Neural crest cell (in vitro differentiated cells): Measurements from ENCODE around the gene SCN3B. TPM values are rescaled to one million over a fixed set of nuclear protein-coding genes. Genes with fewer than 3 reads are reported as not detected.

Source experiments
- DNase-seq: peaks from one replicate; pipeline ENCODE4 v3.0.0; 2021; ENCODE audit warnings: low read depth, mixed read lengths, low spot score
- H3K27ac Mint-ChIP-seq: one replicate; pipeline ENCODE4 v1.8.0; 2021; ENCODE audit warnings: mild to moderate bottlenecking, mixed read lengths; ENCODE audit not compliant: unreplicated experiment
- H3K27me3 Mint-ChIP-seq: 2 replicates; pipeline ENCODE4 v1.8.0; 2021; ENCODE audit warnings: low read depth, mild to moderate bottlenecking, mixed read lengths
- H3K36me3 Mint-ChIP-seq: 2 replicates; pipeline ENCODE4 v1.8.0; 2021; ENCODE audit warnings: low read depth, mild to moderate bottlenecking, mixed read lengths
- H3K4me1 Mint-ChIP-seq: 2 replicates; pipeline ENCODE4 v1.8.0; 2021; ENCODE audit warnings: mixed read lengths
- H3K4me3 Mint-ChIP-seq: one replicate; pipeline ENCODE4 v1.8.0; 2021; ENCODE audit warnings: mild to moderate bottlenecking, mixed read lengths
- H3K9me3 Mint-ChIP-seq: 2 replicates; pipeline ENCODE4 v1.8.0; 2021; ENCODE audit warnings: mixed read lengths
- total RNA-seq: library from RNA; stranded (reverse); gene quantifications from 2 replicates; pipeline ENCODE4 v1.2.1, GENCODE V29; 2021
- TF ChIP-seq, protein P1 (sequence below): fragments of 200-600 bp; sonication (generic); conservative IDR thresholded peaks from 2 replicates; pipeline ENCODE4 v1.5.0; 2021; ENCODE audit warnings: antibody characterized with exemption, mild to moderate bottlenecking

Gene SCN3B
- total RNA-seq, 1 donor from 2014 or later = 3.6 TPM

GRCh38 chr11:123630126-123630608 is 24.3 kb downstream of the SCN3B start:
- Mint-ChIP-seq H3K4me3 (no peak overlapping the region), H3K36me3 (peaks cover 4% of the 10 kb centered on the region), H3K27me3 (no peaks in the 10 kb centered on the region), H3K9me3 (no peaks in the 10 kb centered on the region), H3K4me1 (no peaks in the 10 kb centered on the region), H3K27ac (peak overlapping the region; percentile 36)
- TF ChIP-seq, protein P1, sequence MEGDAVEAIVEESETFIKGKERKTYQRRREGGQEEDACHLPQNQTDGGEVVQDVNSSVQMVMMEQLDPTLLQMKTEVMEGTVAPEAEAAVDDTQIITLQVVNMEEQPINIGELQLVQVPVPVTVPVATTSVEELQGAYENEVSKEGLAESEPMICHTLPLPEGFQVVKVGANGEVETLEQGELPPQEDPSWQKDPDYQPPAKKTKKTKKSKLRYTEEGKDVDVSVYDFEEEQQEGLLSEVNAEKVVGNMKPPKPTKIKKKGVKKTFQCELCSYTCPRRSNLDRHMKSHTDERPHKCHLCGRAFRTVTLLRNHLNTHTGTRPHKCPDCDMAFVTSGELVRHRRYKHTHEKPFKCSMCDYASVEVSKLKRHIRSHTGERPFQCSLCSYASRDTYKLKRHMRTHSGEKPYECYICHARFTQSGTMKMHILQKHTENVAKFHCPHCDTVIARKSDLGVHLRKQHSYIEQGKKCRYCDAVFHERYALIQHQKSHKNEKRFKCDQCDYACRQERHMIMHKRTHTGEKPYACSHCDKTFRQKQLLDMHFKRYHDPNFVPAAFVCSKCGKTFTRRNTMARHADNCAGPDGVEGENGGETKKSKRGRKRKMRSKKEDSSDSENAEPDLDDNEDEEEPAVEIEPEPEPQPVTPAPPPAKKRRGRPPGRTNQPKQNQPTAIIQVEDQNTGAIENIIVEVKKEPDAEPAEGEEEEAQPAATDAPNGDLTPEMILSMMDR = no peak
- DNase-seq = no peak

DNA sequence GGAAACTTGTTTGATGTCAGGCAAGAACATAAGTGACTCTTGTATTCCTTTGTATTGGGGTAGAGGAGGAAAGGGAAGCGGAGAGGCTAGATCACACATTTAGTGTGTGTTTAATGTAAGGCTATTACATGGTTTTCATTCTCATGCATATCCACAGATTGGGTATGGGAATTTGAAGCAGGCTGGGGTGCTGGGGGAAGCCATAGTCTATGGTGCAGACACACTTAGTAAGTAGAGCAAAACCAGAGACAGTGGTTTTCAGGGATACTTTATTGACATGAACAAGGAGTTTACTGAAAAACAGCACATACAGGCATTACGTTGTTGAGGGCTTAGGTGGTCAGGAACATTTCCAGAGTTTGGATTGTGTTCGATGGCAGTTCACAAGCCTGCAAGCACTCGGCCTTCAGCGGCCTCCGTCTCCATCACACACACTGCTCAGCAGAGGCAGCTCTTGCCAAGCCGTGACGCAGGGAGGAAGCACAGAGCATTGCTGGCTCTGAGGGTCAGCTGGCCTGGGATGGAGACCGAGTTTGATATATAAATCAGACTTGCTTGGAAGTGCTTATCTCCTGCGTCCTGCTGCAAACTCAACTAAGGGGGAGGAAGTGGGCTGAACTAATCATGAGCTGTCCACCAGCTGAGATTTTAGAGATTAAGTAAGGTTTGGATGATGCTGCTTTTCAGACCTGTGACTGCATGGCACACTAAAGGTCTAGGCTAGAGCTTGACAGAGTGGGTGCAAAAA is 25.3 kb downstream of the SCN3B start:
- Mint-ChIP-seq H3K36me3 (peaks cover 4% of the 10 kb centered on the region), H3K4me3 (no peak overlapping the region), H3K27ac (no peak overlapping the region), H3K4me1 (no peaks in the 10 kb centered on the region), H3K27me3 (no peaks in the 10 kb centered on the region), H3K9me3 (no peaks in the 10 kb centered on the region)
- DNase-seq = no peak
- TF ChIP-seq, protein P1 = no peak

DNA sequence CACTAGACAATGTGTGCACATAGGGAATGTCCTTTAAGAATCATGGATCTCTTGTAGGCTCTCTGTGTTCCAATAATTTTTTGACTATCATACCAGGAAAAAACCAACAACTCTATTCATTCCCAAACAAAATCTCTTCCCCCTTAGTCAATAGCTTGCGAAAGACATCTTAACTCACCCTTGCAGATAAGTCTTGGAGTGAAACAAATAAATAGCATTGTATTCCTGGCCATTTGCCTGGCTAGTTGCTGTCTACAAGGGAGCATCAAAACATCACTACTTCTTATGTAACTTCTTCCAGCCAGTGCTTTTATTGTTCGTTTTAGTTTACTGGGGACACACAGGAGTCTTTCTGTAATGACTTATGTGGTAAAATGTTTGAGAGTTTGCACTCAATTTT is 29.4 kb downstream of the SCN3B start:
- Mint-ChIP-seq H3K4me1 (no peaks in the 10 kb centered on the region), H3K36me3 (peaks cover 6% of the 10 kb centered on the region), H3K27ac (no peak overlapping the region), H3K9me3 (no peaks in the 10 kb centered on the region), H3K27me3 (no peaks in the 10 kb centered on the region), H3K4me3 (no peak overlapping the region)
- TF ChIP-seq, protein P1 = no peak
- DNase-seq = no peak

GRCh38 chr11:123622576-123622975 is 31.8 kb downstream of the SCN3B start:
- peaks cover 9% of the 10 kb centered on the region for H3K36me3 Mint-ChIP-seq

GRCh38 chr11:123616505-123617198 is 37.8 kb downstream of the SCN3B start:
- Mint-ChIP-seq H3K27ac (no peak overlapping the region), H3K36me3 (peaks cover 14% of the 10 kb centered on the region), H3K9me3 (no peaks in the 10 kb centered on the region), H3K4me1 (peaks cover 8% of the 10 kb centered on the region), H3K4me3 (no peak overlapping the region), H3K27me3 (no peaks in the 10 kb centered on the region)
- TF ChIP-seq, protein P1 = no peak
- no peak for DNase-seq

More at GRCh38 chr11:123622576-123622975, 31.8 kb downstream of the SCN3B start:
- H3K27me3 Mint-ChIP-seq = no peaks in the 10 kb centered on the region
- TF ChIP-seq, protein P1 = no peak
- no peak for DNase-seq
- no peaks in the 10 kb centered on the region for H3K9me3 Mint-ChIP-seq
- no peak overlapping the region for H3K4me3 Mint-ChIP-seq
- peaks cover 8% of the 10 kb centered on the region for H3K4me1 Mint-ChIP-seq
- no peak overlapping the region for H3K27ac Mint-ChIP-seq
